Lower leg skin (tissue), 3 donors: ENCODE data around the gene XYLT1.

Experiments
- POLR2A ChIP-seq, 2 donors: fragments of 450-650 bp; IDR thresholded peaks; one replicate each; pipeline ENCODE4 v1.6.1; 2016 to 2017; ENCODE audit warnings: antibody characterized with exemption in 2 of 2, mild to moderate bottlenecking in 1 of 2, moderate library complexity in 1 of 2
- TF ChIP-seq, protein P1 (sequence below), 3 donors: fragments of 450-650 bp; IDR thresholded peaks; one replicate each; pipeline ENCODE4 v1.5.1; 2016; ENCODE audit warnings: antibody characterized with exemption in 3 of 3, mild to moderate bottlenecking in 3 of 3, moderate library complexity in 2 of 3

DNA sequence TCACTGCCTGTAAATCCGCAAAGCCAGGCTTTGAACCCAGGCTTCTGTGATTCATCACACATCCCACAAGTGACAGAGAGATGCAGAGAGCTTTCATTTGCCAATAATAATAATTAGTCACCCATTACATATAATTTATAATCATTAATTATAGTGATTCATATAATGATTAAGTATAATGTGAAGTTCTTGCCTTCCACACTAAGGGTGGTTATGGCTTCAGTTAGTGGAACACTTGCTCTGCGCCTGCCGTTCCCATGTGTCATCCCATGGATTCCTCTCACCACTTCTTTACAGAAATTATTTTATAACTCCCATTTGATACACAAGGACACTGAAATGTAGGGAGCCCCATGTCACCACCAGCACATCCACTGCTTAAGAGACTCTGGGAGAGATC lies 39.8 kb upstream of the XYLT1 start:
- TF ChIP-seq, protein P1, sequence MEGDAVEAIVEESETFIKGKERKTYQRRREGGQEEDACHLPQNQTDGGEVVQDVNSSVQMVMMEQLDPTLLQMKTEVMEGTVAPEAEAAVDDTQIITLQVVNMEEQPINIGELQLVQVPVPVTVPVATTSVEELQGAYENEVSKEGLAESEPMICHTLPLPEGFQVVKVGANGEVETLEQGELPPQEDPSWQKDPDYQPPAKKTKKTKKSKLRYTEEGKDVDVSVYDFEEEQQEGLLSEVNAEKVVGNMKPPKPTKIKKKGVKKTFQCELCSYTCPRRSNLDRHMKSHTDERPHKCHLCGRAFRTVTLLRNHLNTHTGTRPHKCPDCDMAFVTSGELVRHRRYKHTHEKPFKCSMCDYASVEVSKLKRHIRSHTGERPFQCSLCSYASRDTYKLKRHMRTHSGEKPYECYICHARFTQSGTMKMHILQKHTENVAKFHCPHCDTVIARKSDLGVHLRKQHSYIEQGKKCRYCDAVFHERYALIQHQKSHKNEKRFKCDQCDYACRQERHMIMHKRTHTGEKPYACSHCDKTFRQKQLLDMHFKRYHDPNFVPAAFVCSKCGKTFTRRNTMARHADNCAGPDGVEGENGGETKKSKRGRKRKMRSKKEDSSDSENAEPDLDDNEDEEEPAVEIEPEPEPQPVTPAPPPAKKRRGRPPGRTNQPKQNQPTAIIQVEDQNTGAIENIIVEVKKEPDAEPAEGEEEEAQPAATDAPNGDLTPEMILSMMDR (IDR thresholded peaks at IDR 0.05): no peak
- TF ChIP-seq POLR2A (IDR thresholded peaks at IDR 0.05): no peak
